GM23248 (cell line): ENCODE data around the gene ITPRID2.

Source experiments
- EZH2 ChIP-seq: fragments of 200-600 bp; sonication (generic); IDR thresholded peaks from 2 replicates; pipeline ENCODE4 v1.6.1; 2018; ENCODE audit warnings: antibody characterized with exemption, mild to moderate bottlenecking; ENCODE audit not compliant: insufficient read depth, poor library complexity, severe bottlenecking
- EZH2phosphoT487 ChIP-seq: fragments of 200-600 bp; sonication (generic); IDR thresholded peaks from 2 replicates; pipeline ENCODE4 v1.6.1; 2018; ENCODE audit warnings: antibody characterized with exemption, moderate library complexity, mild to moderate bottlenecking, low read depth; ENCODE audit not compliant: insufficient read depth

DNA sequence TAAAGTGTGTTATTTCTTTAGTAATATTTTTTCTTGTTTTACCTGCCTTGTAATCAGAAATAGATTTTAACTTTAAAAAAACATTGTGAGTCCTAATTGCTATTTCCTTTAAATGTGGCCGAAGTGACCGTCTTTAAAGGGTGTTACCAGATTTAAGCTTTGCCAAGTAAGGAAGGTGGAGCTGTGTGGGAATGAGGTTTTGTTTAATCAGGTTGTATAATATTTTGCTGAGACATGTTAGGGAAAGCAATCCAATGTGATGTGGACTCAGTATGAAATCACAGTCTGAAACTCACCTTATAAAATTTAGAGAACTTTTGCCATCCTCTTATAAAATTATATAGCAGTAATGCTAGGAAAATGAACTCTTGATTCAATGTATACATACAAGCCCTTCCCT, 32.9 kb upstream of the ITPRID2 start:
- TF ChIP-seq EZH2phosphoT487 (no peak), EZH2 (no peak)
